ENCODE results near the gene DCLK3. TPM values are rescaled to one million over a fixed set of nuclear protein-coding genes. Genes with fewer than 3 reads are reported as not detected.

DCLK3 gene
- total RNA-seq, 3 donors from 2014 or later (not counting 1 experiment from before 2014, with no cell fraction given), result not detected

DNA sequence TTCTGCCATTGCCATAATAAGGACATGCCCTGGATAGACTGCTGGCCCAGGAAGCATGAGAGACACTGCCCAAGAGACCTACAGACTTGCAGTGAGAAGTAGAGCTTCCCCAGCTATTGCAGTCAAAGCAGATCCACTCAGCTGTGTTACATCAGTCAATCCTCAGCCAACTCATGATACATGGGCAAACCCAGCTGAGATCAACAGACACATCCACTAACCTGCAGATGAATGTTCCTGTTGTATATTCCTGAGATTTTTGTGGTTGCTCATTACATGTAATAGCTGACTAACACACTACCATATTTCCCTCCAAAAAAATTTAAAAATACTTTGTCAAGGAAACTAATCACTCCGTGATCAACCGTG, 68.6 kb downstream of the DCLK3 start:
- Mint-ChIP-seq H3K27ac (no peak overlapping the region), H3K27me3 (ENCODE audit: low read depth in 2 of 2) (peaks cover 0 to 5% of the 10 kb centered on the region in 2 donors), H3K4me3 (no peak overlapping the region), H3K4me1 (no peaks in the 10 kb centered on the region), H3K9me3 (no peaks in the 10 kb centered on the region), H3K36me3 (no peaks in the 10 kb centered on the region)
- 40% methylated on average over 1 of the region's 2 CpGs for WGBS (ENCODE audit: insufficient coverage)
- intact Hi-C loops (cut with micrococcal nuclease), result no loop called here
- no peak overlapping the region for H3K4me3 ChIP-seq (ENCODE audit: low read length)
- H3K4me1 ChIP-seq (ENCODE audit: control insufficient read depth, insufficient read depth, low read length), result no peaks in the 10 kb centered on the region
- DNase-seq (no peak), ATAC-seq (no peak)
- TF ChIP-seq, protein P1, sequence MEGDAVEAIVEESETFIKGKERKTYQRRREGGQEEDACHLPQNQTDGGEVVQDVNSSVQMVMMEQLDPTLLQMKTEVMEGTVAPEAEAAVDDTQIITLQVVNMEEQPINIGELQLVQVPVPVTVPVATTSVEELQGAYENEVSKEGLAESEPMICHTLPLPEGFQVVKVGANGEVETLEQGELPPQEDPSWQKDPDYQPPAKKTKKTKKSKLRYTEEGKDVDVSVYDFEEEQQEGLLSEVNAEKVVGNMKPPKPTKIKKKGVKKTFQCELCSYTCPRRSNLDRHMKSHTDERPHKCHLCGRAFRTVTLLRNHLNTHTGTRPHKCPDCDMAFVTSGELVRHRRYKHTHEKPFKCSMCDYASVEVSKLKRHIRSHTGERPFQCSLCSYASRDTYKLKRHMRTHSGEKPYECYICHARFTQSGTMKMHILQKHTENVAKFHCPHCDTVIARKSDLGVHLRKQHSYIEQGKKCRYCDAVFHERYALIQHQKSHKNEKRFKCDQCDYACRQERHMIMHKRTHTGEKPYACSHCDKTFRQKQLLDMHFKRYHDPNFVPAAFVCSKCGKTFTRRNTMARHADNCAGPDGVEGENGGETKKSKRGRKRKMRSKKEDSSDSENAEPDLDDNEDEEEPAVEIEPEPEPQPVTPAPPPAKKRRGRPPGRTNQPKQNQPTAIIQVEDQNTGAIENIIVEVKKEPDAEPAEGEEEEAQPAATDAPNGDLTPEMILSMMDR (IDR thresholded peaks at IDR 0.05), result no peak
- H3K9me3 ChIP-seq (ENCODE audit: control insufficient read depth, insufficient read depth, low read length), result no peaks in the 10 kb centered on the region
- H3K27ac ChIP-seq (ENCODE audit: low read length), result no peak overlapping the region
- H3K36me3 ChIP-seq (ENCODE audit: control insufficient read depth, insufficient read depth, low read length), result no peaks in the 10 kb centered on the region
- H3K27me3 ChIP-seq (ENCODE audit: control insufficient read depth, insufficient read depth, low read length), result no peaks in the 10 kb centered on the region

DNA sequence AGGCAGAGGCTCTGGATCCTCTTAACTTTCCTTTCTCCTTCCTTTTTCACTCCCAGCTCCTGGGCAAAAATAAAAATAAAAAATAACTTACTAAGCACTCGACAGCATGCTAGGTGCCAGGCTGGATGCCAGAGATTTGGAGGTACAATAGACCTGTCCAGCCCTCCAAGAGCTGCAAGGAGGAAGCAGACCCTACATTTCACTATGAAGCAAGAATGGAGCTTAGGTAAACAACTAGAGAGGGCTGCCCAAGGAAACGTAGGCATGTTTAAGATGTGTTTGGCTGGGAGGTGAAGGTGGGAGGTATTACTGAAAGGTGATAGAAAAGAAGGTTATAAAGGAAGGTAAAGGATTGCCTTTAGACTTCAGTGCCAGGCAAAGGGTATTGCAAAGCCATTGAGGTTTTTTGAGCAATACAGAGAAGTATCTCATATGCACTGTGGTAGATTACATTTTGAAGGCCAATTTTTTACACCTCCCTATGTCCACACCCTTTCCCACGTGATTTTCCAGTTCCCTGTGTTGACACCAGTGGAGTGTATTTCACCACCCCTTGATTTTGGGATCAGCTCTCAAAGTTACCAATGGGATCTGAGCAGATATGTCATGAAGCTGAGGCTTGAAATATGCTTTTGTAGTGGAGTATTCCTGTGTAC, 69.1 kb downstream of the DCLK3 start:
- DNase-seq, result no peak
- intact Hi-C loops (cut with micrococcal nuclease), result no loop called here
- H3K4me1 Mint-ChIP-seq, result no peaks in the 10 kb centered on the region
- H3K36me3 Mint-ChIP-seq, result no peaks in the 10 kb centered on the region
- TF ChIP-seq, protein P1 (IDR thresholded peaks at IDR 0.05), result no peak
- no peaks in the 10 kb centered on the region for H3K9me3 Mint-ChIP-seq
- Histone ChIP-seq H3K27ac (ENCODE audit: low read length) (no peak overlapping the region), H3K9me3 (ENCODE audit: control insufficient read depth, insufficient read depth, low read length) (no peaks in the 10 kb centered on the region), H3K36me3 (ENCODE audit: control insufficient read depth, insufficient read depth, low read length) (no peaks in the 10 kb centered on the region), H3K4me3 (ENCODE audit: low read length) (no peak overlapping the region), H3K27me3 (ENCODE audit: control insufficient read depth, insufficient read depth, low read length) (no peaks in the 10 kb centered on the region), H3K4me1 (ENCODE audit: control insufficient read depth, insufficient read depth, low read length) (no peaks in the 10 kb centered on the region)
- no peak for ATAC-seq
- peaks cover 0 to 5% of the 10 kb centered on the region in 2 donors for H3K27me3 Mint-ChIP-seq (ENCODE audit: low read depth in 2 of 2)
- no peak overlapping the region for H3K27ac Mint-ChIP-seq
- 68% methylated on average over 3 of the region's 3 CpGs for WGBS (ENCODE audit: insufficient coverage)
- no peak overlapping the region for H3K4me3 Mint-ChIP-seq

DNA sequence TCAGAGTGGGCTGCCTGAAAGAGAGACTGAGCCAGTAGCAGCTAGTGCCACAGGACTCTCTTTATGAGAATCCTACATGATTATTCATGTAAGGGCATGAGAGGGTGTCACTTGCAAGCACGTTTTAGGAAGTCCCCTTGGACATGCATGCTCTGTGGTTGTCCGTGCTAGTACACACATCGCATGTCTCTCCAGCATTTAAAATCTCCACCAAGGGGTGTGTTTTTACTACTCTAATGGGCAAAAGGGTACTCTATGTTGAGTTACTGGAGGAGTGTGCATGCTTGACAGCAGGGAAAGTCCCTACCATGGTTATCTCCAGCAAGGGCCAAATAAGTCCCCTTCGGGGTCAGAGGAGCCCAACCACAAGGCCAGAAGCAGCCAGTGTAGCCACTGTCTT, 70.7 kb downstream of the DCLK3 start:
- Histone ChIP-seq H3K9me3 (ENCODE audit: control insufficient read depth, insufficient read depth, low read length) (no peaks in the 10 kb centered on the region), H3K4me1 (ENCODE audit: control insufficient read depth, insufficient read depth, low read length) (no peaks in the 10 kb centered on the region), H3K36me3 (ENCODE audit: control insufficient read depth, insufficient read depth, low read length) (no peaks in the 10 kb centered on the region), H3K4me3 (ENCODE audit: low read length) (no peak overlapping the region), H3K27ac (ENCODE audit: low read length) (no peak overlapping the region), H3K27me3 (ENCODE audit: control insufficient read depth, insufficient read depth, low read length) (no peaks in the 10 kb centered on the region)
- DNase-seq, result no peak
- no peak overlapping the region for H3K27ac Mint-ChIP-seq
- ATAC-seq, result no peak
- H3K36me3 Mint-ChIP-seq, result no peaks in the 10 kb centered on the region
- no peak overlapping the region for H3K4me3 Mint-ChIP-seq
- peaks cover 0 to 5% of the 10 kb centered on the region in 2 donors for H3K27me3 Mint-ChIP-seq (ENCODE audit: low read depth in 2 of 2)
- TF ChIP-seq, protein P1 (IDR thresholded peaks at IDR 0.05), result no peak
- intact Hi-C loops (cut with micrococcal nuclease), result no loop called here
- H3K9me3 Mint-ChIP-seq, result no peaks in the 10 kb centered on the region
- H3K4me1 Mint-ChIP-seq, result no peaks in the 10 kb centered on the region
- WGBS (ENCODE audit: insufficient coverage), result 78% methylated on average over 4 of the region's 4 CpGs

DNA sequence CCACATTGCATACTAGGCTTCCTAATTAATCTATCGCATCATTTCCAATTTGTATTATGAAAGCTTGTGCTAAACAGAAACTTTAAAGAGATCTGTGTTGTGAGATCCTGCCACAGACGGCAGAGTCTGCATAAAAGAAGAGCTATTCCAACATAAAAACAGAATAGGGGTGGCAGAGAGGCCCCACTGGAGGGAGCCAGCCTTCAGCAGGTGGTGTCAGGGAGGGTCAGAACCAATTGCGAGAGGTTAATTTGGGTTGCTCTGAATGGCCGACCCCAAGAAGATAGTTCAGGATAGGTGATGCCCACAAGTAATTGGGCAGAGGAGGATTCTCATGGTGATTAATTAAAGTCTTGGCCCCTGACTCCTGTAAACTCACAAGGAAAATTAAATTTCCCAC, 74.8 kb downstream of the DCLK3 start:
- DNase-seq (no peak), ATAC-seq (no peak)
- Histone ChIP-seq H3K4me3 (ENCODE audit: low read length) (no peak overlapping the region), H3K9me3 (ENCODE audit: control insufficient read depth, insufficient read depth, low read length) (no peaks in the 10 kb centered on the region), H3K27ac (ENCODE audit: low read length) (no peak overlapping the region), H3K4me1 (ENCODE audit: control insufficient read depth, insufficient read depth, low read length) (no peaks in the 10 kb centered on the region), H3K36me3 (ENCODE audit: control insufficient read depth, insufficient read depth, low read length) (no peaks in the 10 kb centered on the region), H3K27me3 (ENCODE audit: control insufficient read depth, insufficient read depth, low read length) (no peaks in the 10 kb centered on the region)
- H3K4me3 Mint-ChIP-seq, result no peak overlapping the region
- H3K27me3 Mint-ChIP-seq (ENCODE audit: low read depth in 2 of 2), result peaks cover 5% of the 10 kb centered on the region in 2 donors
- no peaks in the 10 kb centered on the region for H3K4me1 Mint-ChIP-seq
- H3K36me3 Mint-ChIP-seq, result no peaks in the 10 kb centered on the region
- no peak overlapping the region for H3K27ac Mint-ChIP-seq
- WGBS (ENCODE audit: insufficient coverage), result 84% methylated on average over 3 of the region's 4 CpGs
- intact Hi-C loops (cut with micrococcal nuclease), result no loop called here
- TF ChIP-seq, protein P1 (IDR thresholded peaks at IDR 0.05), result no peak
- no peaks in the 10 kb centered on the region for H3K9me3 Mint-ChIP-seq
